ENCODE data around the gene NRBP1. TPM values are rescaled to one million over a fixed set of nuclear protein-coding genes. Genes with fewer than 3 reads are reported as not detected.

NRBP1 gene
- total RNA-seq, 2 donors from 2014 or later = 69.6 to 87.7 TPM

DNA sequence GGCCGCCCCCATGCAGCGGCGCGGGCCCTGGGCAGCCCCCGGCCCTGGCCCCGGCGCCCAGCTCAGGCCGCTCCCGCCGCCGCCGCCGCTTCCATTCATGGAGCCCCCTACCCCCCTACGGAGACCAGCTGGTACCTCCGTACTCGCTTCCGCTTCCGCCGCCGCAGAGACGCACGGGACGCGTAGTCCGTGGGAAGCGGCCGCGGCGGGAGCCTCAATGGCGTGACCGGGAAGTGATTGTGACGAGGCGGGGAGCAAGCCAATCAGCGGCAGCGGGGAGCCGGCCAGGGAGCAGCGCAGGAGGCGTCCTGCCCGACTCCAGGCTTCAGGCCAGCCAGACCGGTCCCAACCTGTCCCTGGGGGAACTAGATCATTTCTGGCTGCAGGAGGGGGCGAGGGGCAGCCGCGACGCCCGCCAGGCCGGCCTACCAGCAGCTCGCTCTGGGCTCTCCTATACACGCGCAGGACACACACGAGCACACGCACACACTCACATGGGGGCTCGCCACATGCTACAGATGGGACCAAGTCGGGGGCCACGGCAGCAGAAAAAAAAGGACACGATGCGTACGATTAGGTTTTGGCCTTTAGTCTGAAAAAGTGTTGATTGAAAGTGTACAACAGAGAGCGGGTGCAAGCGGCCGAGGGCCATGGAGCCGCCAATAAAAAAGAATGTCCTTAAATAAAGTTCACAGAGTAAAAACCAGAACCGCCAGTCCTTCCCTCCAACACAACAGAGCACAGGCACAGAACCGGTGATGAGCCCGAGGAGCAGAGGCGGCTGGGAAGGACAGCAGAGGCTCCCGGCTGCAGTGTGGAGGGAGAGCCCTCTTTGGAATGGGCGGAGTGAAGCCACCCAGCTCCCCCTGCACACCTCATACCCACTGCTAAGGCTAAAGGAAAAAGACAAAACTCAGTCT lies 47.5 kb upstream of the NRBP1 start, which contains the start of gene ZNF513:
Gene ZNF513, minus strand, starts transcription at position 109 of the 920 bp plus-strand sequence. CDS start 208 bp downstream, outside the sequence.
- peak within 1 kb of the TSS; percentile 57 for H3K4me3 ChIP-seq
- peaks cover 1% of the 10 kb centered on the region for H3K36me3 ChIP-seq
- intact Hi-C loops (cut with DNase I) = no loop called here
- H3K9ac ChIP-seq (ENCODE audit: low read depth in 2 of 2, low read length in 2 of 2) = peak within 1 kb of the TSS; percentile 92 to 93
- no peaks in the 10 kb centered on the region for H3K9me3 ChIP-seq
- TF ChIP-seq, protein P1, sequence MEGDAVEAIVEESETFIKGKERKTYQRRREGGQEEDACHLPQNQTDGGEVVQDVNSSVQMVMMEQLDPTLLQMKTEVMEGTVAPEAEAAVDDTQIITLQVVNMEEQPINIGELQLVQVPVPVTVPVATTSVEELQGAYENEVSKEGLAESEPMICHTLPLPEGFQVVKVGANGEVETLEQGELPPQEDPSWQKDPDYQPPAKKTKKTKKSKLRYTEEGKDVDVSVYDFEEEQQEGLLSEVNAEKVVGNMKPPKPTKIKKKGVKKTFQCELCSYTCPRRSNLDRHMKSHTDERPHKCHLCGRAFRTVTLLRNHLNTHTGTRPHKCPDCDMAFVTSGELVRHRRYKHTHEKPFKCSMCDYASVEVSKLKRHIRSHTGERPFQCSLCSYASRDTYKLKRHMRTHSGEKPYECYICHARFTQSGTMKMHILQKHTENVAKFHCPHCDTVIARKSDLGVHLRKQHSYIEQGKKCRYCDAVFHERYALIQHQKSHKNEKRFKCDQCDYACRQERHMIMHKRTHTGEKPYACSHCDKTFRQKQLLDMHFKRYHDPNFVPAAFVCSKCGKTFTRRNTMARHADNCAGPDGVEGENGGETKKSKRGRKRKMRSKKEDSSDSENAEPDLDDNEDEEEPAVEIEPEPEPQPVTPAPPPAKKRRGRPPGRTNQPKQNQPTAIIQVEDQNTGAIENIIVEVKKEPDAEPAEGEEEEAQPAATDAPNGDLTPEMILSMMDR (IDR thresholded peaks at IDR 0.05) = no peak
- peak within 1 kb of the TSS; percentile 92 for H3K27ac ChIP-seq
- DNase-seq = peak; percentile 97
- H3K4me1 ChIP-seq = no peaks in the 10 kb centered on the region
- no peaks in the 10 kb centered on the region for H3K27me3 ChIP-seq

GRCh38 chr2:27381577-27382181 lies 46.8 kb upstream of the NRBP1 start:
- Histone ChIP-seq H3K4me3 (no peak overlapping the region), H3K9me3 (no peaks in the 10 kb centered on the region), H3K9ac (ENCODE audit: low read depth in 2 of 2, low read length in 2 of 2) (peak overlapping the region in 1 of 2 donors; percentile 15), H3K4me1 (no peaks in the 10 kb centered on the region), H3K36me3 (no peaks in the 10 kb centered on the region), H3K27ac (peak overlapping the region; percentile 92), H3K27me3 (no peaks in the 10 kb centered on the region)
- TF ChIP-seq, protein P1 (IDR thresholded peaks at IDR 0.05) = no peak
- intact Hi-C loops (cut with DNase I) = no loop called here
- DNase-seq = no peak

GRCh38 chr2:27390822-27391679 lies 37.4 kb upstream of the NRBP1 start:
- no peak overlapping the region for H3K9ac ChIP-seq (ENCODE audit: low read depth in 2 of 2, low read length in 2 of 2)
- H3K4me1 ChIP-seq = no peaks in the 10 kb centered on the region
- no peaks in the 10 kb centered on the region for H3K9me3 ChIP-seq
- TF ChIP-seq, protein P1 (IDR thresholded peaks at IDR 0.05) = no peak
- H3K4me3 ChIP-seq = no peak overlapping the region
- H3K36me3 ChIP-seq = no peaks in the 10 kb centered on the region
- no peak for DNase-seq
- intact Hi-C loops (cut with DNase I) = no loop called here
- no peaks in the 10 kb centered on the region for H3K27me3 ChIP-seq
- no peak overlapping the region for H3K27ac ChIP-seq

- Histone ChIP-seq H3K27me3 (no peaks in the 10 kb centered on the region), H3K4me1 (no peaks in the 10 kb centered on the region), H3K9ac (ENCODE audit: low read depth in 2 of 2, low read length in 2 of 2) (no peak overlapping the region), H3K4me3 (no peak overlapping the region), H3K36me3 (no peaks in the 10 kb centered on the region), H3K27ac (no peak overlapping the region), H3K9me3 (no peaks in the 10 kb centered on the region)
- TF ChIP-seq, protein P1 (IDR thresholded peaks at IDR 0.05) = no peak
- intact Hi-C loops (cut with DNase I) = no loop called here
- no peak for DNase-seq
Observed at GRCh38 chr2:27393225-27393624, 35.2 kb upstream of the NRBP1 start.

GRCh38 chr2:27398962-27399361 lies 29.5 kb upstream of the NRBP1 start:
- no peaks in the 10 kb centered on the region for H3K27me3 ChIP-seq
- H3K9me3 ChIP-seq = no peaks in the 10 kb centered on the region
- no peak overlapping the region for H3K27ac ChIP-seq
- no peak for DNase-seq
- no peak overlapping the region for H3K9ac ChIP-seq (ENCODE audit: low read depth in 2 of 2, low read length in 2 of 2)
- H3K4me3 ChIP-seq = no peak overlapping the region
- H3K4me1 ChIP-seq = no peaks in the 10 kb centered on the region
- intact Hi-C loops (cut with DNase I) = no loop called here
- TF ChIP-seq, protein P1 (IDR thresholded peaks at IDR 0.05) = no peak
- H3K36me3 ChIP-seq = no peaks in the 10 kb centered on the region

All from colonic mucosa (tissue), 4 donors.